ENCODE results near the gene RAPGEF1.

DNA sequence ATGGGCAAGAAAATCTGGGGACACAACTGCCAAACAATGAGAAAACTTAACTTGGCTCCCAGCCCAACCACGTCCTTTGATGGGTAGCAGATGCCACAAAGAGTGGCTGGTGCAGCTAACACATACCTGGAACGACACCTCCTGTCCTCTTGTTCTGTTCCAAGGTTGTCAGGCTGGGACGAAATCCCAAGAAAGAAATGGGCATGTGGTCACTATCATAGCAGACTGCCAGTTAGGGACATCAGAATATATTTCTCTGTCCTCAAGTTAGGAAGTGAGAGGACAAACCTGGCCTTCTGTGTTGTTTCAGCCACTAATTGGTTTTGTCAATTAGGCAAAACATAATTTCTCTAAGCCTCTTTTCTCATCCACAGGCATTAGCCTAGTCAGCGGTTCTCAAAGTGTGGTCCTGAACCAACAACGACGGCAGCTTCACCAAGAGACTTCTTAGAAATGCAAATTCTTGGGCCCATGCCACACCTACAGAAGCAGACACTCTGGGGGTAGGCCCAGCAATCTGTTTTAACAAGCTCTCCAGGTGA, 63.4 kb downstream of the RAPGEF1 start:
- TF ChIP-seq, protein P1, sequence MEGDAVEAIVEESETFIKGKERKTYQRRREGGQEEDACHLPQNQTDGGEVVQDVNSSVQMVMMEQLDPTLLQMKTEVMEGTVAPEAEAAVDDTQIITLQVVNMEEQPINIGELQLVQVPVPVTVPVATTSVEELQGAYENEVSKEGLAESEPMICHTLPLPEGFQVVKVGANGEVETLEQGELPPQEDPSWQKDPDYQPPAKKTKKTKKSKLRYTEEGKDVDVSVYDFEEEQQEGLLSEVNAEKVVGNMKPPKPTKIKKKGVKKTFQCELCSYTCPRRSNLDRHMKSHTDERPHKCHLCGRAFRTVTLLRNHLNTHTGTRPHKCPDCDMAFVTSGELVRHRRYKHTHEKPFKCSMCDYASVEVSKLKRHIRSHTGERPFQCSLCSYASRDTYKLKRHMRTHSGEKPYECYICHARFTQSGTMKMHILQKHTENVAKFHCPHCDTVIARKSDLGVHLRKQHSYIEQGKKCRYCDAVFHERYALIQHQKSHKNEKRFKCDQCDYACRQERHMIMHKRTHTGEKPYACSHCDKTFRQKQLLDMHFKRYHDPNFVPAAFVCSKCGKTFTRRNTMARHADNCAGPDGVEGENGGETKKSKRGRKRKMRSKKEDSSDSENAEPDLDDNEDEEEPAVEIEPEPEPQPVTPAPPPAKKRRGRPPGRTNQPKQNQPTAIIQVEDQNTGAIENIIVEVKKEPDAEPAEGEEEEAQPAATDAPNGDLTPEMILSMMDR (IDR thresholded peaks at IDR 0.05; ENCODE audit: extremely low read depth in 1 of 2, insufficient read depth in 1 of 2, low read depth in 1 of 2, low read length in 2 of 2): no peak
- TF ChIP-seq MAX (IDR thresholded peaks at IDR 0.05; ENCODE audit: insufficient read depth, insufficient read length): no peak
- TF ChIP-seq JUN (IDR thresholded peaks at IDR 0.05; ENCODE audit: borderline replicate concordance, insufficient read depth, insufficient read length, low read depth): no peak
- TF ChIP-seq POLR2A (IDR thresholded peaks at IDR 0.05; ENCODE audit: low read depth, low read length): no peak
- no peak for TF ChIP-seq MYC (IDR thresholded peaks at IDR 0.05; ENCODE audit: low read depth, low read length)
